Mesenchymal stem cell (in vitro differentiated cells and primary cell): ENCODE data around the gene TUB.

Experiments
- DNase-seq: peaks from one replicate; pipeline ENCODE4 v3.0.0-alpha.2; 2013
- H2AFZ ChIP-seq: one replicate; pipeline ENCODE4 v1.6.1; 2013; ENCODE audit warnings: low read depth, mild to moderate bottlenecking, control low read depth, inconsistent platforms, low read length, moderate library complexity
- H2AK5ac ChIP-seq: 2 replicates; pipeline ENCODE4 v1.6.1; 2013; ENCODE audit warnings: low read length, moderate library complexity, mild to moderate bottlenecking, inconsistent platforms; ENCODE audit not compliant: severe bottlenecking
- H2BK120ac ChIP-seq: one replicate; pipeline ENCODE4 v1.6.1; 2013; ENCODE audit warnings: low read depth, mild to moderate bottlenecking, inconsistent platforms, low read length, moderate library complexity
- H2BK12ac ChIP-seq, 2 experiments: one replicate each; pipeline ENCODE4 v1.6.1; 2013; ENCODE audit warnings: inconsistent platforms in 2 of 2, low read length in 2 of 2, mild to moderate bottlenecking in 2 of 2, moderate library complexity in 2 of 2, control low read depth in 1 of 2
- H2BK15ac ChIP-seq: one replicate; pipeline ENCODE4 v1.6.1; 2013; ENCODE audit warnings: mild to moderate bottlenecking, low read depth, inconsistent platforms; ENCODE audit not compliant: poor library complexity, severe bottlenecking
- H2BK5ac ChIP-seq: 2 replicates; pipeline ENCODE4 v1.6.1; 2013; ENCODE audit warnings: low read depth, mild to moderate bottlenecking, low read length, control low read depth, inconsistent platforms; ENCODE audit not compliant: poor library complexity, severe bottlenecking
- H3K14ac ChIP-seq, 2 experiments: one replicate each; pipeline ENCODE4 v1.6.1; 2013; ENCODE audit warnings: inconsistent platforms in 2 of 2, low read length in 2 of 2, control low read depth in 1 of 2, mild to moderate bottlenecking in 1 of 2, moderate library complexity in 1 of 2
- H3K18ac ChIP-seq, 2 experiments: one replicate each; pipeline ENCODE4 v1.6.1; 2013; ENCODE audit warnings: inconsistent platforms in 2 of 2, low read length in 2 of 2, control low read depth in 1 of 2, low read depth in 1 of 2, mild to moderate bottlenecking in 1 of 2
- H3K23ac ChIP-seq, 2 experiments: one replicate each; pipeline ENCODE4 v1.6.1; 2013; ENCODE audit warnings: inconsistent platforms in 2 of 2, low read length in 2 of 2, mild to moderate bottlenecking in 2 of 2, moderate library complexity in 2 of 2, control low read depth in 1 of 2
- H3K27ac ChIP-seq: 2 replicates; pipeline ENCODE4 v1.5.1; 2013; ENCODE audit warnings: mild to moderate bottlenecking, moderate library complexity, low read length, control low read depth, inconsistent platforms; ENCODE audit not compliant: poor library complexity, severe bottlenecking
- H3K27me3 ChIP-seq, 2 experiments: 2 replicates each; pipeline versions ENCODE4 v1.6.1 to v1.7.0; 2013; ENCODE audit warnings: low read length in 2 of 2, mild to moderate bottlenecking in 2 of 2, moderate library complexity in 2 of 2, control low read depth in 1 of 2, inconsistent platforms in 1 of 2; ENCODE audit not compliant: control insufficient read depth in 1 of 2, insufficient read depth in 1 of 2
- H3K36me3 ChIP-seq, 2 experiments: 2 replicates each; pipeline versions ENCODE4 v1.6.1 to v1.7.0; 2013; ENCODE audit warnings: low read length in 2 of 2, control low read depth in 1 of 2, inconsistent platforms in 1 of 2, low read depth in 1 of 2, mild to moderate bottlenecking in 1 of 2; ENCODE audit not compliant: insufficient read depth in 2 of 2, control insufficient read depth in 1 of 2
- H3K4ac ChIP-seq, 2 experiments: one replicate each; pipeline ENCODE4 v1.6.1; 2013; ENCODE audit warnings: inconsistent platforms in 2 of 2, low read length in 2 of 2, mild to moderate bottlenecking in 2 of 2, moderate library complexity in 2 of 2, control low read depth in 1 of 2, low read depth in 1 of 2
- H3K4me1 ChIP-seq: 2 replicates; pipeline ENCODE4 v1.6.1; 2013; ENCODE audit warnings: low read depth, low read length, control low read depth; ENCODE audit not compliant: control insufficient read depth, insufficient read depth
- H3K4me2 ChIP-seq: 2 replicates; pipeline ENCODE4 v1.6.1; 2013; ENCODE audit warnings: low read length, mild to moderate bottlenecking, inconsistent platforms; ENCODE audit not compliant: poor library complexity, severe bottlenecking
- H3K4me3 ChIP-seq, 2 experiments: 2 replicates each; pipeline versions ENCODE4 v1.5.1 to v1.7.0; 2013; ENCODE audit warnings: low read length in 2 of 2, mild to moderate bottlenecking in 2 of 2, control low read depth in 1 of 2, low read depth in 1 of 2; ENCODE audit not compliant: insufficient read depth in 1 of 2
- H3K79me1 ChIP-seq: replicated peaks from 2 replicates; pipeline ENCODE4 v1.6.1; 2013; ENCODE audit warnings: mild to moderate bottlenecking, control low read depth, low read length, inconsistent platforms; ENCODE audit not compliant: poor library complexity, severe bottlenecking
- H3K9ac ChIP-seq: 2 replicates; pipeline ENCODE4 v1.7.0; 2013; ENCODE audit warnings: mild to moderate bottlenecking, low read length, moderate library complexity
- H3K9me3 ChIP-seq: 2 replicates; pipeline ENCODE4 v1.7.0; 2013; ENCODE audit warnings: mild to moderate bottlenecking, low read length; ENCODE audit not compliant: control insufficient read depth
- H4K8ac ChIP-seq: one replicate; pipeline ENCODE4 v1.6.1; 2013; ENCODE audit warnings: inconsistent platforms, mild to moderate bottlenecking, low read length, moderate library complexity
- H4K91ac ChIP-seq: one replicate; pipeline ENCODE4 v1.6.1; 2013; ENCODE audit warnings: mild to moderate bottlenecking, low read length, inconsistent platforms
- WGBS: methylation state at CpG from one replicate; pipeline ENCODE4 v1.1.7; 2013; ENCODE audit warnings: mixed read lengths; 5-methylcytosine and 5-hydroxymethylcytosine counted together

The TUB gene

DNA sequence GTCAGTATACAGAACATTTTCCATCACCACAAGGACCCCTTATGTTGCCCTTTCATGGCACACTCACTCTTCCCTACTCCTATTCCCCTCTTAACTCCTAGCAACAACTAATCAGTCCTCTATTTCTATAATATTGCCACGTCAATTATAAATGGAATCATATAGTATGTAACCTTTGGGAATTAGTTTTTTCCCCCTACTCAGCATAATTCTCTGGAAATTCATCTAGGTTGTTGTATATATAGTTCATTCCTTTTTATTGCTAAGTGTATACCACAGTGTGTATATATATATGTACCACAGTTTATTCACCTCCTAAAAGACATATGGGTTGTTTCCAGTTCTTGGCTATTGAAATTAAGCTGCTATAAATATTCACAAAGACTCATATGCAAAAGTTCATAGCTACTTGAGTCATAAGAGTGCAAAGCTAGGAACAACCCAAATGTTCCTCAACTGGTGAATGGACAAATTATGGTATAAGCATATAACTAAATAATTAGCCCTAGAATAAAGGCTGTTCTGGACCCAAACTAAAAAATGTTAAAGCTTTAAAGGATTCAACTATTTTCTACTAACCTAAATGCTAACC lies 41.3 kb downstream of the TUB start:
- H3K4me1 ChIP-seq, result no peaks in the 10 kb centered on the region
- no peak overlapping the region for H4K8ac ChIP-seq
- no peak overlapping the region for H3K18ac ChIP-seq
- H3K79me1 ChIP-seq, result no peaks in the 10 kb centered on the region
- no peak overlapping the region for H3K4ac ChIP-seq
- H2BK120ac ChIP-seq, result no peak overlapping the region
- H3K4me2 ChIP-seq, result no peak overlapping the region
- no peak overlapping the region for H2BK12ac ChIP-seq
- peaks cover 0 to 12% of the 10 kb centered on the region in 2 experiments for H3K27me3 ChIP-seq
- H2BK15ac ChIP-seq, result no peak overlapping the region
- no peak overlapping the region for H3K27ac ChIP-seq
- no peak overlapping the region for H4K91ac ChIP-seq
- H3K9ac ChIP-seq, result no peak overlapping the region
- no peak overlapping the region for H2AFZ ChIP-seq
- H2AK5ac ChIP-seq, result no peak overlapping the region
- no peak overlapping the region for H3K23ac ChIP-seq
- H2BK5ac ChIP-seq, result no peak overlapping the region
- no peak overlapping the region for H3K4me3 ChIP-seq
- DNase-seq, result no peak
- no CpG with 5 or more reads among the region's 1 CpG for WGBS
- no peaks in the 10 kb centered on the region for H3K36me3 ChIP-seq
- no peaks in the 10 kb centered on the region for H3K9me3 ChIP-seq
- no peak overlapping the region for H3K14ac ChIP-seq

DNA sequence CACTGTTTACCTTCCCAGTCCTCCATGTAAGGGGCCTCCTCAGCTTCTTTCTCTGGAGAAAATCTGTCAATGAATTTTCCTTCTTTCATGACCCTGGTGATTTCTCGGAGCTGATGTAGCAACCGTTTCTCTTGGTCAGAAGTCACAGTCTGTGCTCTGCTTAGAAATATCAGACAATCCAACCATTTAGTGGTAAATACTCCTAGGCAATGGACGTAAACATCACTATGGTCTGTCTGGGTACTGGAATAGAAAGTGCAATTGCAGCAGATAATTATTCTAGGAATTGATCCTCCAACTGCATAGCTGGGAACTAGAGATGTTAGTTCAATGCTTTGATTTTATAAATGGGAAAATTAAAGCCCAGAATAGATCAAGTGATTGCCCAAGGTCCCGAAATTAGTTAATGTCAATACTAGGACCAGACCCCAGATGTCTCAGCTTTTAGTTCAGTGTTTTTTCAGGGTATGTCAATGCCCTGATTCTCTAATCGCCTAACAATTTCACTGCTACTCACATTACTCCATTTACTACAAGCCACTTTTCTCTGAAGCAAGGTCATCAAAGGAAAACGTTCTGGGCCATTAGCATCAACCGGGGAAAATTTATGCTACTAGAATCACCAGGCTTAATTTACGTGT lies 45.8 kb downstream of the TUB start:
- no peaks in the 10 kb centered on the region for H3K9me3 ChIP-seq
- H2AFZ ChIP-seq, result no peak overlapping the region
- no peak overlapping the region for H4K91ac ChIP-seq
- H3K36me3 ChIP-seq, result no peaks in the 10 kb centered on the region
- no peak overlapping the region for H2BK12ac ChIP-seq
- H3K4me2 ChIP-seq, result no peak overlapping the region
- H2BK5ac ChIP-seq, result no peak overlapping the region
- no peak overlapping the region for H3K14ac ChIP-seq
- peaks cover 3 to 17% of the 10 kb centered on the region in 2 experiments for H3K27me3 ChIP-seq
- no peak overlapping the region for H2BK15ac ChIP-seq
- no peak overlapping the region for H3K18ac ChIP-seq
- no peak overlapping the region for H4K8ac ChIP-seq
- H3K4me3 ChIP-seq, result no peak overlapping the region
- no peaks in the 10 kb centered on the region for H3K4me1 ChIP-seq
- no peak overlapping the region for H3K23ac ChIP-seq
- DNase-seq, result no peak
- WGBS, result 76% methylated on average over 8 of the region's 8 CpGs
- H2AK5ac ChIP-seq, result no peak overlapping the region
- H3K79me1 ChIP-seq, result no peaks in the 10 kb centered on the region
- H3K27ac ChIP-seq, result no peak overlapping the region
- no peak overlapping the region for H3K4ac ChIP-seq
- H3K9ac ChIP-seq, result no peak overlapping the region
- H2BK120ac ChIP-seq, result no peak overlapping the region

DNA sequence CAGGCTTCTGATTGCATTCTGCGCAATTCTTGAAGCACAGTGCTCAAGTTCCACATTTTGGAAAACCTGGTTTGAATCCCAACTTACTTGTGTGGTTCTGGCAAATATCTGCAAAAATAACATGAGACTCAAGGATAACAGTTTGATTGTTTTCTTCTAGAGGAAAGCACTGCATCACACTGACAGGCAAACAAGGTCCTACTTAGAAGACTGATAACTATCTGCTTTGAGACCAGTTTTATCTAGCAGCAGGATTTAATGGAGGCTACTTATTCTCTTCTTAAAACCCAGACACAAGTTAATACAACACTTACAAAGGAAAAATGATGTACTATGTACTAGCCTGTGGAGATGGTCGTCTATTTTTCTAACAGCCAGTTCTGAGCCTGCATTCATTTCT lies 46.4 kb downstream of the TUB start:
- H3K4me1 ChIP-seq, result no peaks in the 10 kb centered on the region
- no peak overlapping the region for H3K14ac ChIP-seq
- H3K27me3 ChIP-seq, result peaks cover 3 to 17% of the 10 kb centered on the region in 2 experiments
- no peaks in the 10 kb centered on the region for H3K36me3 ChIP-seq
- WGBS, result 100% methylated on average over 1 of the region's 2 CpGs
- no peak overlapping the region for H2BK12ac ChIP-seq
- no peak overlapping the region for H3K18ac ChIP-seq
- H3K4ac ChIP-seq, result no peak overlapping the region
- H4K91ac ChIP-seq, result no peak overlapping the region
- H2AFZ ChIP-seq, result no peak overlapping the region
- no peak overlapping the region for H2BK5ac ChIP-seq
- H3K79me1 ChIP-seq, result no peaks in the 10 kb centered on the region
- no peak overlapping the region for H3K4me2 ChIP-seq
- DNase-seq, result no peak
- H3K27ac ChIP-seq, result no peak overlapping the region
- H2AK5ac ChIP-seq, result no peak overlapping the region
- no peak overlapping the region for H2BK15ac ChIP-seq
- H3K9ac ChIP-seq, result no peak overlapping the region
- H4K8ac ChIP-seq, result no peak overlapping the region
- H3K9me3 ChIP-seq, result no peaks in the 10 kb centered on the region
- no peak overlapping the region for H3K23ac ChIP-seq
- no peak overlapping the region for H2BK120ac ChIP-seq
- no peak overlapping the region for H3K4me3 ChIP-seq

DNA sequence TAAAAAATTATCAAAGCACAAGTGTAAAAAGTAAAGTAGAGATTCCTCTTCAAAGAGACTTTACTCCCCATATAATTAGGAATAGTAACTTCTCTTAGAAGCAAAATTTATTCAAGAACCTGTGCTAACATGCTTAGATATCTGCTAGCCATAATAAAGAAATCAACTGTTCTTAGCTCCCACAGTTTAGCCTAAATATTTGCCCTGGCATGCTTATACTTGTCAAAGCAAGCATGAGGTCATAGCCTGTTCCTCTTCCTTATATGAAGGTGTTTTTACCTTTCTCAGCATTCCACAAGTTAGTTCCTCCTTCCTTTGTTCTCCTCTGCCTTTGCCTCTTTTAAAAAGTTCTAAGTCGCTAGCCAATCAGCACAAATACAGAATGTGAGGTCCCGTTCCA lies 57.5 kb downstream of the TUB start:
- Histone ChIP-seq H3K18ac (no peak overlapping the region), H3K27ac (no peak overlapping the region), H3K4me3 (no peak overlapping the region), H2AFZ (no peak overlapping the region), H2BK5ac (no peak overlapping the region), H3K36me3 (no peaks in the 10 kb centered on the region), H4K8ac (no peak overlapping the region), H3K4me1 (no peaks in the 10 kb centered on the region), H3K4me2 (no peak overlapping the region), H2BK120ac (no peak overlapping the region), H3K9me3 (no peaks in the 10 kb centered on the region), H2BK12ac (no peak overlapping the region), H2AK5ac (no peak overlapping the region), H3K23ac (no peak overlapping the region), H3K27me3 (no peaks in the 10 kb centered on the region), H3K4ac (no peak overlapping the region), H2BK15ac (no peak overlapping the region), H3K9ac (no peak overlapping the region), H3K14ac (no peak overlapping the region), H4K91ac (no peak overlapping the region), H3K79me1 (no peaks in the 10 kb centered on the region)
- DNase-seq, result no peak
- 83% methylated on average over 2 of the region's 2 CpGs for WGBS
